GM21526 (cell line): Measurements from ENCODE around the gene FSTL4.
"Not testable (repeated sequence)": the region's sequence is repeated elsewhere in the genome, so short reads cannot be mapped to it uniquely, and the experiment has no call there.

Experiments
- ATAC-seq: cut with Tn5 transposase; IDR thresholded peaks from one replicate; pipeline ENCODE4 v1.9.1; 2021; ENCODE audit warnings: moderate library complexity; ENCODE audit not compliant: unreplicated experiment, low FRiP score

The FSTL4 gene

DNA sequence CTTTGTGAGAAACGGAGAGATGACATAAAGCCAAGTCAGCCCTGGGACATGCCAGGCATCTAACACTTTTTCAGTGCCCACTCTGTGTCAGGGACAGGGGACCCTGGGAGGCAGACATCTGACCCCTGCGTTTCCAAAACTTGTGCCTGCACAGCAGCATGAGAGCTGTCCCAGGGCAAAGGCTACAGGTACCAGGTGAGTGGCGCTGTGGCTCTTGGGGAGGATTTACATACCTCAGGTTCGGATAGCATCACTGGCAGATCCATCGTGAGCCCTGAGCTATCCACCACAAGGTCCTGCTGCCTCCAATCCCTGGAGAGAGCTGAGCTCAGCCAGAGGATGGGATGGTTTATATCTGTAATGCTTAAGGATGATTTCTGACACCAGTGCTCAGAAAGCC, 52.4 kb downstream of the FSTL4 start:
- ATAC-seq = no peak

DNA sequence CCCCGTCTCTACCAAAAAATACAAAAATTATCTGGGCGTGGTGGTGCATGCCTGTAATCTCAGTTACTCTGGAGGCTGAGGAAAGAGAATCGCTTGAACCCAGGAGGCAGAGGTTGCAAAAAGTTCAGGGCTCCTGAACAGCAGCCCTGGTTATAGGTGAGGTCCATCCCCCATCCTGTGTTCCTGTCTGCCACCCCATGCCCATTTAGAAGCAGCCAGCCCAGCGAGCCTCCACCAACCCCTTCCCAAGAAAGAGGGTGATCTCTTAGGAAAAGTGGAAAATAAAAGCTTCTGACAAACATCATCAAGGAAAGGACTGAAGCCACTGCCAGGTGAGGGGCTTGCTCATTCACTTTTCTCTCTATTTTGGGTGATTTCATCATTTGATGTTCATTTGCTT, 55.8 kb downstream of the FSTL4 start:
- ATAC-seq = no peak

DNA sequence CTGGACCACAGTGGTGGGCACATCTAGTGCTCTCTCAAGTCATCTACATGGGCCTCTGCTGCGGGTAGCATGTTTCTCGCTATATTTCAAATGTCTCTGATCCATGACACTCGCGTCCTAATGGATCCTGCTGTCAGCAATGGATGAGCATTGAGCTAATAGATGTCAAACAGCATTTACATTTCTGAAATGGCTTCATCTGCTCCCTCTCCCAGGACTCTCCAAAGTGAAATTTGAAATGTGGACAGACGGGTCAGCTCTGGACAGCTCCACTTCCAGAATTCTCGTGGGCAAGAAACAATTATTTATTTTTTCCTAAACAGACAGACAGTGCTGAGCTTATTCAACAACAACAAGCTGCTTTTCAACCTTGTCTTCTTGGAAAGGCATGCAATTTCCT, 58.1 kb downstream of the FSTL4 start:
- ATAC-seq = no peak

DNA sequence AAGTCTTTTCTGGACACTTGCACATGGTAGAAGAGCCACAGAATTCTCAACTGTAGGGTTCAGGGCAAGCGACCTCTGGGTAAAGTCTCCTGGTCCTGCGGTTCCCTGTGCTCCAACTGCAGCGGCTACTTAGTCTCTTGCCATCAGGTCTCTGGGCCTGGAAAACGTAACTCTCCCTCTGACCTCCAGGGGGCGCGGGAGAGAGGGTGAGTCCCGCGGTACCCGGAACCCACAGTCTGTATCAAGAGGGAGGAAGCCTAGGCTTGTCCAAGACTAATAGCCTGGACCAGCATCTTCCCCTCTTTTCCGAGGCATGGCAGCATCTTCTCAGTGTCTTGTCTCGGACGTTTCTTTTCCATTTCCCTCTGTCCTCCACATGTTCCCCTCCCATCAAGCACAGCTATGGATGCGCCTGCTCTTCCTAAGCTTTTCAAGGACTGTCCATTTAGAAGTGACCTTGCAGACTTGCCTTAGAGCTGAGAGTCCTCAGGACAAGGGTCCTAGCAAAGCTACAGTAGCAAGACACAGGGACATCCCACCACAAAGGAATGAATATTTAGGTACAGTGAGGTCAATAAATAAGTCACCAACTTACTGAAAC, 59.3 kb downstream of the FSTL4 start:
- no peak for ATAC-seq

DNA sequence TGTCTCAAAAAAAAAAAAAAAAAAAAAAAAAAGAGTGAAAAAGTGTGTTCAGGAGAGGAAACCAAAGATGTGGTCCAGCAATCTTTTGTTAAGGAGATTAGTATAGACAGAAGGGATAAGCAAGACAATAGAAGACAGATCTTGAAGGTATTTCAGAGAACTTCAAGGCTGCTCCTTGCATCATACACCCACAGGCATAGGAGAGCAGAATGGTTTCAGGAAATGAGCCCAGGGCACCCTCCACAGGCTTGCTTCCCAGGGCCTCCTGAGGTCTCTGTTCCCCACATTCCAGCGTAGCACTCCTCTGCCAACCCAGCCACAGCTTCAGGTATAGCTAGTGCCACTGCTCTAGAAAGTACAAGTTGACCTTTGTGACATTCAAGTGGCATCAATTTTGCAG, 65.8 kb downstream of the FSTL4 start:
- no peak for ATAC-seq

DNA sequence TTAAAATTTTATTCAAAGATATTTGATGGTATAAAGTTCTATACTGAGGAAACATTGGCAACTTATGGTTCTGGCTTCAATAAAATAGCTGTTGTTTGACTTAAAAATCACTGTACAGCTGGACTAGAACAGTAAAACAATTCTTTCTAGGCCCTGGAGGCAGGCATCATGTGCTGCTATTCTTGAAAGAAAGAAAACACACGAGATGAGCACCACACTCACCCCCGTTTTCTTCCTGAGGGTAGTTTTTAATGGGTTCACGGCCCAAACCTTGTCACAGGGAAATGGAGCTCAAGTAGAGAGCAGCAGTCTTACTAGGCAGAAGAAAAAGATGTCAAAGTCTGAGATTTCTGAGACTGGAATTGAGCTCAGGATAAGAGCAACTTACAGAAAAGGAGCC, 68.0 kb downstream of the FSTL4 start:
- no peak for ATAC-seq

DNA sequence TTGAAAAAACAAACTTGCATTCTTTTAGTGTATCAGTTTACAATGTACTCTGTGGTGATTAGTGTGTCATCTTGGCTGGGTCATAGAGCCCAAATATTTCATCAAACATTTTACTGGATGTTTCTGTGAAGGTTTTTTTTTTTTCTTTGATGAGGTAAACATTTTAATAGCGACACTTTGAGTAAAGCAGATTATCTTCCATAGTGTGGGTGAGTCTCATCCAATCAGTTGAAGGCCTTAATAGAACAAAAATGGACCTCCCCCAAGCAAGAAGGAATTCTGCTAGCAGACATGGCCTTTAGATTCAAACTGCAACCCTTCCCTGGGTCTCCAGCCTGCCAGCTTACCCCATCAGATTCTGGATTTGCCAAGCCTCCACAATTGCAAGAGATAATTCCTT, 72.5 kb downstream of the FSTL4 start:
- ATAC-seq = no peak

DNA sequence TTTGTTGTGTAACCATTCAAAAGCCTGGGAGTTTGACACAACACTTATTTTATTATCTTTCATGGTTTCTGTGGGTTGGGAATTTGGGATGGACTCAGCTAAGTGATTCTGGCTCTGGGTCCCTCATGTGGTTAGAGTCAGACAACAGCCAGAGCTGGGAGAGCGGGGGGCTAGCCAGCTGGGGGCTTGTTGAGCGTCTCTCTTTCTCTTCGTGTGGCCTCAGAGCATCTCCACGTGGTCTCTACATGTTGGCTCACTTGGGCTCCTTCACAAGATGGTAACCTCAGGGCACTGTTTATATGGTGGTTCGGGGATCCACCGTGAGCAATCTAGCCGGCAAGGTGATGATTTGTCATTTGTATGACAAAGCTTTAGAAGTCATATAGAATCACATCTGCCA, 73.6 kb downstream of the FSTL4 start:
- ATAC-seq = no peak

DNA sequence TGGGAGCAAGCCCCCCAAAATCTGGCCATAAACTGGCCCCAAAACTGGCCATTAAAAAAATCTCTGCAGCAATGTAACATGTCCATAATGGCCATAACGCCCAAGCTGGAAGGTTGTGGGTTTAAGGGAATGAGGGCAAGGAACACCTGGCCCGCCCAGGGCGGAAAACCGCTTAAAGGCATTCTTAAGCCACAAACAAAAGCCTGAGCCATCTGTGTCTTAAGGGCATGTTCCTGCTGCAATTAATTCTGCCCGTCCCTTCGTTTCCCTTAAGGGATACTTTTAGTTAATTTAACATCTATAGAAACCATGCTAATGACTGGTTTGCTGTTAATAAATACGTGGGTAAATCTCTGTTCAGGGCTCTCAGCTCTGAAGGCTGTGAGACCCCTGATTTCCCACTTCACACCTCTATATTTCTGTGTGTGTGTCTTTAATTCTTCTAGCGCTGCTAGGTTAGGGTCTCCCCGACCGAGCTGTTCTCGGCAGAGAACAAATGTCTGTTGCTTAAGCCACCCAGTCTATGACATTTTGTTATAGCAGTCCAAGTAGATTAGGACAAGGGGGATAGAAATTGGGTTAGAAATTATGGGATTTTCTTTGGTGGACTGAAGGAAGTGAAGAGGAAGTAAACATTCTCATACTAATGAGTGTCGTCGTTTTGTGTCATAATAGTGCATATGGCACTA, 77.0 kb downstream of the FSTL4 start:
- ATAC-seq = not testable (repeated sequence)

DNA sequence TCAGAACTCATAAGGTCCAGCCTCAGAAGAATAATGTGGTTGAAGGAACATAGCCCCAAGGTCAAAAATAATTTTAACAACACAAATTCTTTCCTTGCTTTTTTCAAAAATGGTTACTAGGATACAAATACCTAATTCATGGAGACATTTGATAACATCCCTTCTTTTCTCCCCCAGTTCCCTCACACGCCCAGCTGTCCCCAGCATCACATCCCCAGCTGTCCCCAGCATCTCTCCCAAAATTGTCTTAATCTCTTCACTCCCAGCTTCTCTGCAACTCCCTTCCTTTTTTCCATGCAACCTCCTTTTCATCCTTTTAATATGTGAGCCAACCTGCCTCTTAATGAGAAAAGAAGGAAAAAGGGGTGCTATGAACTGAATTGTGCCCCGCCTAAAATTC, 77.8 kb downstream of the FSTL4 start:
- ATAC-seq = no peak

DNA sequence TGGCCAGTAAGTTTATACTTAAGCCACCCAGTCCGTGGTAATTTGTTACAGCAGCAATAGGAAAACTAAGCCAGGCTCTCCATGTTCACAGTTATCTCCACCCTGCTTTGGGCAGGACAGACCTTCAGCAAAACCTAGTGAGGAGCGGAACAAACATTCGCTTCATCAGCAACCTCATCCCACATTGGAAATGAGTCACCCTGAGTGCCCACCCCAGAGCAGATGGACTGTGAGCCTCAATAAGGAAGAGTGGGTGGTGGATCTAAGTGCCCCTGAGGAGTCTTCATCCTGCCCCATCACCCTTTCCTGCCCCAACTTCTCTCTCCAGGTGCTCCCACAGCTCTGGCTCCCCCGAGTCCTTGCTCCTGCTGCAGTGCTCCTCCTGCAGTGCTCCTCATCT, 78.8 kb downstream of the FSTL4 start:
- no peak for ATAC-seq

DNA sequence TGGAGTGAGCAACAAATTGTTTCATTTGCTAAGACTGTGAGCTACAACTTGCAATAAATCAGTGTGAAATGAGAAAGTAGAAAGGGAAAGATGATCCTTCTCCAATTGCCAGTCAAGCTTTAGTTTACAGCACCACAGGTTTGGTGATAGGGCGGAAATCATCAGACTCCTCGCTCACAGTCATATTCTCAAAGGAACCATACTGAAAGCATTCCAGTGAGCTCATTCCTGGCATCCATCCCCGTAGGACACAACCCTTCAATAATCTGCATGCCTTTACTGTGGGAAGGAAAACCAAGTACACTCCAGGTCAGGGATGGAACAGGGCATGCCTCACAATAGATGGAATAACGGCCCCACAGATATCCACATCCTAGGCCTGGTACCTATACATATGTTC, 80.7 kb downstream of the FSTL4 start:
- ATAC-seq = no peak

DNA sequence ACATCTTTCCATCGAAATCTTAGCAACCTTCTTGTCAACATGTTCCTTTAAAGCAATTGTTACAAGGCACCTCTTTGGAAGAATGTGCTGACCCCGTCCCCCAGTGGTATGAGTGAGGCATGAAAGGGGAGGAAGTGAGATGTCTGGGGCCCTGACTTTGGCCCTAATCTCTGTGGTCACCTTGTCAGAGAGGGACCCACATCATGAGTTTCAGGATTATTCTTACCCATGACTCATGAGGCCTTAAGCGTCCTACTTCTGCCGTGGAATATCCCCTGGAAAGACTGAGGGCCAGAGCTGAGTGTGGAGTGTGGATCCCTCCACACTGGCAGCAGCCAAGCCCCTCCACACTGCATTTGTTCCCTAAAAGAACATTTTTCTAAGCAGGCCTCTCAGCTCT, 81.2 kb downstream of the FSTL4 start:
- ATAC-seq = no peak

DNA sequence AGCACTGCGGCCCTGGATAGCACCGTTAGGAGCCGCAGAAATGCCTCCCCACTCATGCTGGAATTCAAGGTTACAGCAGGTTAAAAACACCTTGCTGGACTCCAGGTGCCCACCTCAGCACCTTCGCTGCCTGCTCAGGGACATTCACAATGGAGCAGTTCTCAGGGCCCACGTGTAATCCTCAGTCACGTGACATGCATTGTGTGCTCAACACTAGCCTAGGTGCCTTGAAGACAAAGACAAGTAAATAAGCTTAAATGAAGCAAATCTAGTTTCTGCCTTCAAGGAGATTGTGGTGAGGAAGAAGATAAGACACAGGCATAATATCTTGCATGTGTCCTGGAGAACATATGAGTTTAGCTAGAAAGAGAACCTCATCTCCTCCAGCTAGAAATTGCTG, 82.1 kb downstream of the FSTL4 start:
- ATAC-seq = no peak

DNA sequence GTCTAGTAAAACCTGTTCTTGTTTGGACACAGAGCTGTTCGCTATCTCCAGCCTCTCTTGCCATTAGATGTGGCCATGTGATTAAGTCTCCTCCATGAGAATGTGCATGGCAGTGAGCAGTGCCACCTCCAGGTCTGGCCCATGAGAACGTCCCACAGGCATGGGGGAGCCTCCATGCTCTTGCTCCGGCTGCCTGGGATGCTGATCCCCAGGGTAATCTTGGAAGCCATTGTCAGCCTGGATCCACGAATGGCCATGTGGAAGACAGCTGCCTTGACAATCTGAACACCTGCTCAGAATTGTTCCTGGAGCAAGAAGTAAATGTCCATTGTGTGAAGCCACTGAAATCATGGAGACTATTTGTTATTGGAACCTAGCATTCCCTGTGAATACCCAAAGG, 83.5 kb downstream of the FSTL4 start:
- ATAC-seq = no peak

DNA sequence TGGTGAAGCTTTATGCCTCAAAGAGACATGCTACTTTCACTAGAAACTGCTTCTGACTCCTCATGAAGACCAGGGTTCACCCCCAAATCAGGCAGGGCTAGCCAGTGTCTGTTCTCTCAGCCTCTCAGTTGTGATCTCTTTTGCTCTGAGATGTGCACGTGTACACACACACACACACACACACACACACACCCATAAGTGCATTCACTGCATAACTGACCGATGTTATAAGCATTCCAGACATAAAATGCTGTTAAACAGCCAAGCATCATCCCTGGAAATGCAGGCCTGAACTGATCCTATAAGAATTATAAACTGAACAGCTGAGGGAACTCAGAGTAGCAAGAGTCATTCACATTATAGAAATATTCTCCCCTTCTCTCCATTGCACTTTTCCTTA, 85.0 kb downstream of the FSTL4 start:
- no peak for ATAC-seq

DNA sequence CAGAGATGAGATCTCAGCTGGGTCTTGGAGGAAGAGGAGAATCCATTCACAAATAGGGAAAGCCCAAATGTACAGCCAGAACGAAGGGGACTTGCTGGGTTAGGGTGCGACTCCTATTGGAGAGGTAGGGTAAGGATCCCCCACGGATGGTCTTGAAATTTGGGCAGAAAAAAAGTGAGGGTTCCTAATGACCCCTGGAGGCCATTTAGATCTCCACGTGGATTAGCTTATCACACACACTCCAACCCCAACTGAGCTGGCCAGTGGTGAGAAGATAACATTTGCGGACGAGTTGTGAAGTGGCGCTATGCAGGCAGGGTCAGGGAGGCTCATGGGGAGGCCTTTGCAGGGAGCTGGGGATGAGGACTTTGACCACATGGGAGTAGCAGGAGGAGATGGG, 86.0 kb downstream of the FSTL4 start:
- ATAC-seq = no peak

DNA sequence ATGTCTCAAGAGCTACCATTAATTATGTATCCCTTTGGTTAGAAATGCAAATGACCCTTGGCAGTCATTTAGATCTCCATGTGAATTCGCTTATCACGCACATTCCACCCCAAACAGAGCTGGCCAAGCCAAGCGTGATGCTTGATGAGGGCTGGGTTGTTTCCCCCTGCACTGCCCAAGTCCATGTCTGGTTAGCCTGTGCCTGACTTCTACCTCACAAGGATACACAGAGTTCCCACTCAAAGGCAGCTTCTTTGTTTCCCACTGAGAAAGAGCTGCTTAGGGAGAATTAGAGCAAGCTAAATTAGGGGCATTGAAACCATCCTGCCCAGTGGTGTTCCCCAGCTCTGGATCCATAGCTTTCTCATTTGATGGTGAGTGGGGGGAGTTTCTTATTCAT, 87.2 kb downstream of the FSTL4 start:
- ATAC-seq = no peak

DNA sequence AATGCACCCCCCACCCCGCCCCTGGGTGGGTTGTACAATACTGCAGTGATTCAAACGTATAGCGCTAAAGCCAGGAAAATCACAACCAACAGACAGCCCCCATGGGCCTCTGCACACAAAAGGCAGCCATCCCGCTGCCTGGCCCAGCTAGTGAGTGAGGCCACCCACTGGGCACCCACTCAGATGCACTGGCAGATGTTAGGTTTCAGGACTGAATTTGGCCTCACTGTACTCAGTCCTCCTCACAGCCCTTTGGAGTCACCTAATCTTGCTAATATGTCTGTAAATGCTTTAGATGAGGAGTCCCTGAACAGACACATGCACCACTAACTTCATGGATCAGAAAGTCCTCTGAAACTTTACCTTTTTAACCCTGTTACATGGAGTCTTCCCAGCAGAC, 87.7 kb downstream of the FSTL4 start:
- no peak for ATAC-seq

DNA sequence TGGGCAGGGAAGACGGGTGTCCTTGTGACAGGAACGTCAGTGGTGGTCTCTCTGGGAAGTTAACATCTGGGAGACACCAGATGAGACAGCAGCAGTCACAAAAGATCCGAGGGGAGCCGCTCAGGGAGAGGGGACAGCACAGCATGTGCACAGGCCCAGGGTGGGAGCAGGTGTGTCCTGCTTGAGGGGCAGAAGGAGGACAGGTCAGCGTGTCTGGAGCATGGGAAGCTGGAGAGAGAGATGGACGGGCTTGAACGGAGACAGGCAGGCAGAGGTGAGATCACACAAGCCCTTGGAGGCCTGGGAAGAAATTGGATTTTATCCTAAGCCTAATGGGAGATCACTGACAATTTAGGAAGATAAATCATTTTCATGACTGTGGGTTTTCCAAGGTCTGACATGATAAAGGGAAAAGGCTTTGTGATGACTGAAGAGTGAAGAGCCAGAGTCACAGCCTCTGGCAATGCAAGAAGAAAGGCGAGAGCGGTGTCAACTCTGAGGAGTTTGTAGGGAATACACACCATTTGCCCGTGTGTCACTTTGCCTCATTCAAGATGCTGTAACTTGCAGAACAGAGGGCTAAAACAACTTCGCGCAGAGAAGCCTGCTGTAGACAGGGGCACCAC, 88.3 kb downstream of the FSTL4 start:
- no peak for ATAC-seq

DNA sequence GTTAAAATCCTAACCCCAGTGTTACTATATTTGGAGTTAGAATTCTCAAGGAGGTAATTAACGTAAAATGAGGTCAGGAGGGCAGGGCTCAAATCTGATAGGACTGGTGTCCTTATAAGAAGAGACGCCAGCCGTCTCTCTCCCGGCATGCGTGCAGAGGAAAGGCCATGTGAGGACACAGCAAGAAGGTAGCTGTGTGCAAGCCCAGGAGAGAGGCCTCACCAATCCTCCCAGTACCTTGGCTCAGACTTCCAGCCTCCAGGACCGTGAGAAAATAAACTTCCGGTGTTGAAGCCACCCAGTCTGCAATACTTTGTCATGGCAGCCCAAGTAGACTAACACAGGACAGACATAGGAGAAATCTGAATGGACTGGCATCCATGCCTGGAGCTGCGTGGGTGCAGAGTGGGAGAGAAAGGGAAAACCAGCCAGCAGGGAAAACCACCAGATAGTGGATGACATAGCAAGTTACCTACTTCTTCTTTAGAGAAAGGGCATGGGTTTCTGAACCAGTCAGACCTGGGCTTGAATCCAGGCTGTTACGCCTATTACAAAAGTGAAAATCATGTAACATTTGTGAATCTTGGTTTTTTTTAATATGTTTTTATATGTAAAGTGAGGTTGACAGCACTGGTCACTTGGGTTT, 89.2 kb downstream of the FSTL4 start:
- no peak for ATAC-seq

DNA sequence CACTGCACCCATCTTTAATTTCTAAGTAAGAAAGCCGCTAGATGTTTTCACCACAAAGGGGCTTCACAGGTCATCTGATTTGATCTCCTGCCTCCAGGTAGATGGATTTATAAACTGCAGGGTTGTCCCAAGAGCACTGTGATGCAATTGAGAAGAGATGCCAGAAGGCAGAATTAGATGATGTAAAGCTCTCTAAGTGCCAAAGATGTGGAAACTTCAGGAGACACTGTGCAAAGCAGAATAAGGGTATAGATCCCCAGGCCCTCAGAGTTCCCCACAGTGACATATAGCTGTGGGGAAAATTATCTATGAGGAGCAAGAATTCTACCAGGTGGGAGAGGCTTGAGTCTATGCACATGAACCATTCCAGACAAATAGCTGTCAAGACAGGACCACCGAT, 90.5 kb downstream of the FSTL4 start:
- ATAC-seq = no peak
